GM19239 (cell line): ENCODE results near the gene SYNDIG1.

Experiments
- DNase-seq: peaks from one replicate; pipeline ENCODE4 v3.0.0; 2011; ENCODE audit warnings: low spot score; ENCODE audit not compliant: insufficient read length
- FAIRE-seq: peaks from 2 replicates; lab custom pipeline; 2011; peaks lifted over from hg19 to GRCh38; lab: Jason Lieb, UNC

Gene SYNDIG1

DNA sequence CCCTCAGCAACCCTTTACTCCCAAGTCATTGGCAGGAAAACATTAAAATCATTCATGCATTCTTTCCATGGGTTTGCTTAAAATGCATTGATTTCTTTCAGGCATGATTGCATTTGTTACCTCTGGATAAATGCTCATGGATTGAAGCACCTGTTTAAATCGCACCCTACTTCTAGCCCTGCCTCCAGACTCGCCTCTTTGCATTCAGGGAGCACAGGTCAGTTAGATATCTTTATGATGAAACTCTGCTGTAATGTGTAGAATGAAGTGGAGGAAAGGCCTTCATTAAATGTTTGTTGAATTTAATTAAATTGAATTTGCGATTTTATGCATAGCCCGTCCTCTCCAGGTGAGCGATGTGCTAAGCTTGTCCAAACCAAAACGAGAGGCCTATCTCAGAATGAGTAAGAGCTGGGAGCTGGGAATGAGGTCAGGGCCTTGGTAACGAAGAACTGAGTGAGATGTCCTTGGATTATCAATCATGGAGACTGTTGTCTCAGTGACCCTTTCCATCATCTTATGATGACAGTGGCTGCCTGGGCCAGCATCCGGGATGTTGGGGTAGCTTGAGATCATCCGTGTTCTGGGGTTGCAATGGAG lies 210.1 kb downstream of the SYNDIG1 start:
- no peak for FAIRE-seq
- no peak for DNase-seq

DNA sequence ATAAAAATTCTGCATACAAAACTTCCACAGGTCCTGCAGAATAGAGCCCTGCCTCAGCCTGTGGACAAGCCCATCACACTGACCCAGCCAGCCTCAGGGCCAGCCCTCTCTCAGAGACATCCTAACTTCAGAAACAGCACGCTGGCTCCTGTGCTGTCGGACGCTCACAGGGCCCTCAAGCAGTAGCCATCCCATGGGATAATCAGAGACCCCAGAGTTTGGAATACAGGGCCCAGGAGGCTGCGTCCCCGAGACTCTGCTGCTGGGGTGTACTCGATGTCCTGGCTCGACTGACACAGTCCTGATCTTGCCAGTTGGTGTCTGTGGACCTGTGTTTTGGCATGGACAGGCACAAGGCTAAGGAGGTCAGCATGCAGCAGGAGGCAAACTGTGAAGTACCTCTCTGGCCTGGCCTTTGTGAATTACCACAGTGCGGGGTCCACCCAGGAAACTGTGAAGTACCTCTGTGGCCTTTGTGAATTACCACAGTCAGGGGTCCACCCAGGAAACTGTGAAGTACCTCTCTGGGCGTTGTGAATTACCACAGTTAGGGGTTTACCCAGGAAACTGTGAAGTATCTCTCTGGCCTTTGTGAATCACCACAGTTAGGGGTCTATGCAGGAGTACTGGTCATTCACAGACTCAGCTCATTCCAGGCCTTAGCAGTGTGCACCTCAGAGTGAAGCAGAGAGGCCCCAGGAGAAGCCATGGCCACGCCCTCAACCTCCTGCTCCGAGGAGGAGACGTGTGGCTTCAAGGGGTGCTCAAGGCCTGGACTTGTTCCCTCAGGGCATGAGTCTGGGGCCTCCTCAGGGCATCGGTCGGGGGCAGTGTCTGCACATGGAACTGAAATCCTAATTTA lies 212.4 kb downstream of the SYNDIG1 start:
- DNase-seq = no peak
- no peak for FAIRE-seq

DNA sequence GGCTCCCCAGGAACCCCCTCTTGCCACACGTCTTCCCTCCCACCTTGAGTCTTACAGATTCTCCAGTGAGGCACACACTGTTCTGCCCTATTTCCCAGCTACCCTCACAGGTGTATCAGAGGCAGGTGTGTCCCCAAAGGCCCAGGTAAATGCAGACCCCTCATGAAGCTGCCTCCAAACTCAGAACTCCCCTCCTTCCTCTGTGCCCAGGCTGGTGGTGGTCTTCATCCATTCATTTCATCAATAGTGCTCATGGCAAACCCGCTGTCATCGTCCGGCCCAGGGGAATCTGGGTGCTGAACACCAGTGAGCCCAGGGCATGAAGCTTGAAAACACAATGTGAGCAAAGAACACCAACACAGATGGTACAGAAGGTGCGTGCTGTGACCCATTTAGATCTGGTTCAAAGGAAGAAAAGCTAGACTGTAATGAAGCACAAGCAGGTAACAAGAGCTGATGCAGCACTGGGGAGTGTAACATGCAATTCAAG lies 213.1 kb downstream of the SYNDIG1 start:
- DNase-seq (no peak), FAIRE-seq (no peak)

DNA sequence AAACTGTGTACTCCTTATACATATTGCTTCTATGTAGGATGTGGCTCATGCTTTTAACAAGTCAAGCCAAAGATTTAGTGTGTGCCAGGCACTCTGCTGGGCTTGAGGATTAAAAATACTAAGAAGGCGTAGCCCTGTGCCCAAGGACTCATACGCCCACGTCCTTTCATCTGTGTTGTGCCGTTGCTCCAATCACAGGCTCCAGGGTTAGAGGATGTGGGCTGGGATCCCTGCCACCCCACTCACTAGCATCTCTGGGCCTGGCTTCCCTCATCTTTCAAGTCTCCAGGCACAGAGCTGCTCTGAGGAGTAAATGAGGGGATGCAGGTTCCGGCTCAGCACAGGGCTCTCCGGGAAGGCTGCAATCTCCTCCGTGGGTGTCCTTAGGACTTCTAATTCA lies 214.2 kb downstream of the SYNDIG1 start:
- no peak for FAIRE-seq

DNA sequence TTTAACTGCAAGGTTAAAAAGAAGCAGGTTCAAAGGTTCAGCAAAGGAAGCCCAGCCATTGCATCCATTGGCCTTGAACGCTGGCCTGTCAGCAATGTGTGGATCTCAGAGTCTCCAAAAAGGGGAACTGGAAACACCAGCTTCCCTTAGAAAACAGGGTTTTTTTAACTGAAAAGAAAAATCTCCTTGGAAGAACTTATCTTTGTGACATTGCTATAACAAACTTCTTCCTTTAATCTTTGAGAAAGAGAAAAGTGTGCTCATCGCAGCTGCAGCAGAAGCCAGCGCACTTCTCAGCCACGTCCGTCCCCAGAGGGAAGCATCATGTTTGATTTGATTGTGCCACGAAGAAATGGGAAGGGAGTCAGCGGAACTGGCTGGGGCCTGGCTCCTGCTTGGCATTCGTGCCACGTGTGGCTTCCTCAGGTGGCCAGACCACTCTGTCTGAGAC lies 215.0 kb downstream of the SYNDIG1 start:
- DNase-seq (no peak), FAIRE-seq (no peak)

More for the DNA sequence above, 214.2 kb downstream of the SYNDIG1 start:
- DNase-seq = no peak

DNA sequence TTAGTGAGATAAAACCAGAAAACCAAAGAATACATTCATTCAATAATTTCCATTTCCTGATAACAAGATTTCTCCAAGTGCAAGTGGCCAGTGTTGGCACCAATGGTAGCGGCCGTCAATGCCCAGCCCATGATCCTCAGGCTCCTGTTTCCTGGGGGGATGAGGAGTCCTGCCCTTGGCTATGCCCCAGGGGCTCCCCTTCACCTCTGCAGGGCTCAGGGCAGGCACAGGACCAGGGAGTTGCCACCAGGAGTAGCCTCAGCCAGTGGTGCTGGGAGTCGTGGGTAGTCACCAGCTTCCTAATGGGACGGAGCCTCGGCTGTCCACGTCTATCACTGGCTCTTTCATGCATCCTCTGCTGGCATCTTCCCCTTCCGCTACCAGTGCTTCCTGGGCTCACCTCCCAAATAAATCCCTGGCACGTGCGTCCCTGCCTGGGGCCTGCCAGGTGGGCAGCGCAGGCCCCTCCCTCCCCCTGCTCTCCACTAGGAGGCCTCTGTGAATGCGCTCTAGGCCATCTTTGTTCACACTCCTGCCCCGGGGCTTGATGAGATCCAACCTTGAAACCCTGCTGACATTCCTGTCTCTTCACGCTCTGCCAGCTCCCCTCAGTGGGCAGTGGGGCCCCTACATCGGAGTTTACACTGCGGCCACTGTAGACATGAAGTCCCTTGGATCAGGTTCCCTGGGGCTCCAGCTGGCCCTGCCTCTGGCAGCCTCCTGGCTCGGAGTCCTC lies 215.7 kb downstream of the SYNDIG1 start:
- FAIRE-seq (no peak), DNase-seq (no peak)

DNA sequence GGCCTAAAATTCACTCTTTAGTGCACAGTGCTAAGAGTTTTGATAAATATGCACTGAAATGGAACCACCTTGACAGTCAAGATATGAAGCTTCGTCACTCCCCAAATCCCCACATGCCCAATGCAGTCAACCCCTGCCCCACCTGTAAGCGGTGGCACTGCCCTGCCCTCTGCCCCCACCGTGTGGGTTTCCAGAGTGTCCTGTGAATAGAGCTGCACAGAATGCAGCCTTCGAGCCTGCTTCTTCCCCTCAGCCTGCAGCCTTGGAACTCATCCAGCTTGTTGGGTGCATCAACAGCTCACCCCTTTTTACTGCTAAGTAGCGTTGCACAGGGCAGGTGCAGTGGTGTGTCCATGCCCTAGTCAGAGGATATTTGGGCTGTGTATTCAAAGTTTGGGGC lies 216.3 kb downstream of the SYNDIG1 start:
- no peak for FAIRE-seq
- no peak for DNase-seq

DNA sequence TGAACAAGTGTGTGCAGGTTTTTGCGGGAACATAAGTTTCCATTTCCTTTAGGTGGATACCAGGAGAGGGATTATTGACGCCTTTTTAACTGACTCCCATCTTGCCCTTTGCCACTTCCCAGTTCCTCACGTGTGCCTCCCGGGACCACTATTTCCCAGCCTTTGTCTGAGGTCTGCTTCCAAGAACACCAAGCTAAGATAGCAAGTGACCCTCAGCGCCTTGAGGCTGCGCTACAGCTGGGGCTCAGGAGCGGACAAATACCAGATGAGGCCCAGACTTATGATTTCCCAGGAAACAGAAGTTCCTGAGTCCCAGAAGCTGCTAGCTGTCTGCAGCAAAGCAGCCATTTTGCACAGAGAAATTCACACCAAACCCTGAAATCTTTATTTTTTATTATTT lies 216.7 kb downstream of the SYNDIG1 start:
- no peak for DNase-seq
- no peak for FAIRE-seq

DNA sequence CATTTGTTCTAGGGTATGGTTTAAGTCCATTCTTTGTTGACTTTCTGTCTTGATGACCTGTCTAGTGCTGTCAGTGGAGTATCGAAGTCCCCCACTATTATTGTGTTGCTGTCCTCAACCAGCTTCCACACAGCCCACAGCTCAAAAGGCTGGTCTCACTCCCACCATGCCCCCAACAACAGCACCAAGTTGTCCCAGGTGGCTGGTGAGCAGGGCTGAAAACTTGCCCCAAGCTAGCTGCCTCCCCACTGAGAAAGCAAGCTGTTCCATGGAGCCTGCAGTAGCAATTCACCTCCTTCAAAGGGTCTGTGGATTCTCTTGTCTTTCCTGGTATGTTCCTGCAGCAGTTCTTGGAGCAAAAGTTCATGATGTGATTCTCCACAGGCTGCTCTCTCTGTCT lies 221.0 kb downstream of the SYNDIG1 start:
- FAIRE-seq (no peak), DNase-seq (no peak)

DNA sequence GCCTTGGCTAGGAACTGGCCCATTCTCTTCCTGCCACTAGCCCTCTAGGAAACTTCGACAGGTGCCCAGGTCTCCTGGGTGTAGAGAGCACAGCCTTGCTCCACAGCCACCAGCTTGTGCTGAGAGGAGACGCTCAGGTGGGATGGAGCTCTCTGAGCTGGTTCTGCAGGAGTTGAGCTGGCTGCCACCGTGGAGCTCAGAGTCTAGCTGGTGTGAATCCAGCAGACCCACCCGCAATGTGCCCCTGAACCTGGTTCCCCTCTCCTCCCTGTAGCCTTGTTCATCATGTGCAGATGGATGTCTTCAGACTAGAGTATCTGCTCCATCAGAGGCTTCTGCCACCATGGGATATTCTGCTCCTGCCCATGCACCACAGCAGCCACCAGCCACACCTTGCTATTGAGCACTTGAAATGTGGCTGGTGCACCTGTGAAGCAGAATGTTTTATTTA lies 222.5 kb downstream of the SYNDIG1 start:
- FAIRE-seq (no peak), DNase-seq (no peak)

DNA sequence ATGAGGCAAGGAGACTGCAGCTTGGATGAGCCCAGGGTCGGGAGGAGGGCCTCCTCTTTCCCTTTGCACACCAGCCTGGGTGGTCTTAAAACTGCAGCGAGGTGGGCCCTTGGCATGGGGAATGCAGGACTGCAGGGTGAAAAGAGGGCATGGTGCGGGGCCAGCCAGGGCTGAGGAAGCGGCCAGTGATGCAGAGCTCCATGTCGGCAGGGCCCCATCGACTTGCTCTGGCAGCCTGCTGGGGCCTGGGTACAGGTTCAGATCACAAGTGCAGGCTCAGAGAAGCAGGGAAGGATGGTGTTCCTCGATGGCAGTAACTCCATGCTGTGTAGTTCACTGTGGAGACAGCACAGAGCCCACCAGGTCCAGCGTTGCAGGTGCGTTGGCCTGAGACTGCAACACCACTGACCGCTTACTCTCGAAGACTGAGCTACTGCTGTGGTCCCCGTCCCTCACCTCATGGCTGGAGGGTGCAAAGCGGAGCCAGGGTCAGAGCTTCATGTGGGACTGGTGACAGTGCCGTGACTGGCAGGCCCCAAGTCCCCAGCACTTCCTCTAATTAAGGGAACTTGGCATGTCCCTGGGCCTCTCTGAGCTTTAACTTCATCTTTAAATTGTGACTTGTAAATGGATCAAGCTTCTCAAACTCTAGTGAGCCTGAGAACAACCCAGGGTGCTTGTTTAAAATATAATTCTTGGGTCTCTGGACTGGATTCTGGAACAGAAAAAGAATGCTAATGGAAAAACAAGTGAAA lies 223.2 kb downstream of the SYNDIG1 start:
- DNase-seq = no peak
- no peak for FAIRE-seq

DNA sequence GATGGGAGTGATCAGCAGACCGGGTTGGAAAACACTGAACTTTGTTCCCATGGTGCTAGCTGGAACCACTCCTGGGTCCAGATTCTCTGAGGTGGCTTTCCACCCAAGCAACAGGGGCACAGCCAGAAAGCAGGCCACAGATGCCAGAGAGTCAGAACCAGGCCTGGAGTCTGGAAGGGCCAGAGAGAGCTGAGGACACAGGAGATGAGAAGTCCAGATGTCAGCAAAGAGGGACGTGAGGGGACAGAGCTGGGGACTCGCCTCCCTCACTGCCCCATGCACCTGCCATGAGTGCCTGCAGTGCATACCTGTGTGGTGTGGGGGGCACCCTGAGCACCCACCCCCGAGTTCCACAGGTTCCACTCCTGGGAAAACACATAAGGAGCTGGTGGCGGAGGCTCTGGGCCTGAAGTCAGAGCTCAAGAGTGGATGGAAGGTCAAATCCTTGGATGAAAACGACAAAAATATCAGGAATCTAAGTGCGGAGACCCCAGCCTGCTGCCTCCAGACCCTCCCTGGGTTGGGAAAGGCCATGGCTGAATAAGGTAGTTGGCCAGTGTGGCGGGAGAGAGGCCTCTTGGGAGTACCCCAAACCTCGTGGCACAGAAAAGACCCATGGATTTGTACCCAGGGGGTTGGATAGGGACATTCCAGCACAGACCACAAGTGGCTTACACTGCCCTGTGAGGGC lies 224.2 kb downstream of the SYNDIG1 start:
- FAIRE-seq (no peak), DNase-seq (no peak)

DNA sequence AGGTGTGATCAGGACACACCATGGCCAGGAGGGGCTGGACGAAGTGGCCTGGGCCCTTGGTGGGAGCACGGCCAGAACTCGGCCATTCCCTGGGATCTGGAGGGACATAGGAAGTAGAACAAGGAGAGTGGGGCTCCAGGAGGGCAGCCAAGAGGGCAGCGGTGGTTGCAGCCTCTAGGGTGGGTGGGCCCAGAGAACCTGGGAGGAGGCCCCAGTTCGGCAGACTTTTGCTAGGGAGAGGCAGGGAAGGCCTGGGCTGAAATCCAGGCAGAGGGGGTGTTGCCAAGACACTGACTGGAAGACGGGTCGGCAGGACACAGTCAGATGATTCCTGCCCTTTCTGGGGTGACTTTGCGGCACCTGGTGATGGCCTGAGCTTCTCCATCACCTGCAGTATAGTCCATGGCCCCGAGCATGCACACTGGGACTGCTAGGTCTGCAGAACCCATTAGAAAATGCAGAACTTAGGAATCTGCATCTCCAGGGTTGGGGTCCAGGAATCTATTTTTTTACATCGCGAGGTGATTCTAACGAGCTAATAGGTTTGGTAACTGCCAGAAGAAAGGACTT lies 224.8 kb downstream of the SYNDIG1 start:
- DNase-seq (no peak), FAIRE-seq (no peak)

DNA sequence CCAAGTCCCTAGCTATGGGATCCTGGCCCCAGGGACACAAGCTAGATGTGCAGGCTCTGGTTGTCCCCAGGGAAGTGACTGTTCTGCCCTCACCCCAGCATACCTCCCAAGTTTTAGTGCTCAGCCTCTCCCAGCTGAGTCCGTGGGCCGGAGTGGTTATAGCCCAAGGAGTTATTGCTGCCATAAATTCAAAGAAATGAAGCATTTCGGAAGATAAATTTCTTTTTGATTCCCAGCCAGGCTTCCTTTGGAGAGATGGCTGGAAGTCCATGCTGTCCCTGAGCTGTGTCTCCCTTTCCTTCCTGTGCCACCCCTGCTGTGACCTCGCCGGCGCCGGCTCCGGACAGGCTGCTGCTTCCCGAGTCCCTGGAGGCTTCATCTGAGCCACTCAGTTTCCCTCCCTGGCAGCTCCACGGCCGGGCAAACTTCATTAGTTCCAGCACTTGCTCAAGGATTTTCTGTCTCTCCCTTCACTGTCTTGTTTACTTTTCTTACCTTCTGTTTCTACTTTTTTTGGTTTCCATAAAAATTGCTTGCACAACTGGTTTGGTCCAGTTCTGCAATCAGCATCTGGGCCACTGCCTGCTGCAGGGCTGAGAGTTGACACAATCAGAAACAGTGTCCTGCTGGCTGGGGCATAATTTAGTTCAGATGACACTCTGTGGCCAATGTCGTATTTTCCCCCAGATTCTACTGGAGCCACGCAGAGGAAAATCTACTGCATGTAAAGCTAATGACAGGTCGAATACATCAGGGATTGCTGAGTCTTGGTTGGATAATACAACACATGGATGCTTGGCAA lies 225.5 kb downstream of the SYNDIG1 start:
- DNase-seq = no peak
- no peak for FAIRE-seq

DNA sequence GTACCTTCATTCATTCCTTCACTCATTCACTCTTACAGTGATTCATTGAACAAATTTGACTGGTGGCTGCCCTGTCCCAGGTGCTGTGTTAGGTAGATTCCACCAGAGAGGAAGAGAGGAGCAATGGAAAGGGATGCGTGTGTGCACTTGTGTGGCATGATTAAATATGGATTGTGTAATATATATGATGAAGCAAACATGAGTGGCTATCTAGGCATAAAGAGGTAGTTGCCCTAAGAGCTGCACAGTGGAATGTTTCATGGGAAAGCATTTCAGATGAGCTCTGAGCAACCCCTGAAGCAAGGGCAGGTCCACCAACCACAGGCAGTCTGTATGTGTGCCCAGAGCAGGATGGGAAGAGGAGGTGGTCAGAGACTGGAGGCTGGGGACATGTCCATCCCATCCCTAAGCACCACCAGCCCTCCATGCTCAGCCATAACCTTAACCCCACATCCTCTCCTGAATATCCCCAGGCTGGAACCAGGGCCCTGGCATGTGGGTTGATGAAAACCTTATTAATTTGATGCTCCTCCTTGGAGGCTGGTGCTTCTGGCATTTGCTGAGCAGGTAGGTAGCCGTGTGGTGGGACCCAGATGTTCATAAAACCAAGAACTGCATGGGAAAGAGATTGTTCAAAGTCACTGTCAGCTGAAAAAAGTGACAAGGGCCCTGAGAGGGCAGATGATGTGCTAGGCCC lies 226.2 kb downstream of the SYNDIG1 start:
- FAIRE-seq = no peak
- DNase-seq = no peak

DNA sequence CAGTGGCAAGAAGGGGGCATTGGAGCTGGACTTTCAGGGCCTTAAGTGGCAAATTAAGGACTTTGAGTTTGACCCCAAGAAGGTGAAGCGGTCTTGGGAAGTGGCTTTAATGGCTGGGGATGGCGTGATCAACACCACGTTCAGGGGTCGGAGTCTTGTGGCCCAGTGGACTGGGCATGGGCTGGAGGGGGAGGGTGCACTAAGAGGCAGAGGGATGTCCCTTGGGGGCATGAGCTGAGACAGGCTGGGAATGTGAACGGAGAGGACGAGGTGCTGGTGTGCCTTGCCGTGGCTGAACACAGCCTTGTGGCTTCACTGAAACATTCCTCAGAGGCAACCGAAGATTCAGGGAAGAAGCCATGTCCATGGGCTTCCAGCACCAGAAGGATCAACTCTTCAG lies 227.0 kb downstream of the SYNDIG1 start:
- DNase-seq (no peak), FAIRE-seq (no peak)

DNA sequence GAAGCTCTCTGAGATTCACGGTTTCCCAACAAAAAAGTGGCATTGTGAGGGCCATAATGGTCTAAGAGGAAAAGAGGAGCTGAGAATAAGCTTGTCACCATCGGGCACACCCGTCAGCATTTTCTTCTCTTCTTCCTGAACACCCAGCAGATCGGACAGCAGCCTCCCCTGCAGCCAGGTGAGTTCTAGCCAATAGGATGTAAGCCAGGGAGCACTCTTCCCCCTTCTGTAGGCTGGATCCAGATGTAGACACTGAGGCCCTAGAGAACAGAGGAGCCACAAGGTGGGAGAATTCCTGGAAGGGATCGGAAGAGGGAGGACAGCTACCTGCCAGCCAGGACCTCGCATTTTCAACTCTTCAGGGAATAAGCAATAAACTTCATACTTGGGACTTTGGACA lies 228.0 kb downstream of the SYNDIG1 start:
- FAIRE-seq = no peak
- DNase-seq = no peak

DNA sequence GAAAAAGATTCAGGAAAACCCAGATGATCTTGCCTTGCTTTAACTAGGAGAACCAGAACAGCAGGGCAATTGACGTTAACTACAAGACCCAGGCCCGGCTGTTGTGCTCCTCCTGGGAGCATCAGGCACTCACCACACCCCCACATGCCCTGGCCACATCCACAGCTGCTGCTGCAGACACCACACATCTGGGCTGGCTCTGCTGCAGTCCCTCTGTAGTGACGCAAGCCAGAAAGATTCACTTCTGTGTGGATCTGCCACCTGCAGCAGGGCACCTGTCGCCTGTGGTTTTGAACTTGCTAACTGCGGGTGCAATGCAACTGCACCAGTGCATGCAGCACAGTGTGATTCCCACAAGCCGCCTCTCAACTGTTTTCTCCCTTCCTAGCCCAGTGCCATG lies 228.8 kb downstream of the SYNDIG1 start:
- no peak for DNase-seq
- FAIRE-seq = no peak
